GM19397 (cell line): ENCODE measurements around the gene CASP3.
"Not testable (repeated sequence)": the region's sequence is repeated elsewhere in the genome, so short reads cannot be mapped to it uniquely, and the experiment has no call there.

Source experiments
- ATAC-seq: cut with Tn5 transposase; IDR thresholded peaks from one replicate; pipeline ENCODE4 v1.9.1; 2021; ENCODE audit warnings: mild to moderate bottlenecking, moderate library complexity; ENCODE audit not compliant: unreplicated experiment

The CASP3 gene

GRCh38 chr4:184598753-184599491 is 50.3 kb downstream of the CASP3 start:
- no peak for ATAC-seq

- ATAC-seq, result no peak
These were observed 52.5 kb downstream of the CASP3 start for GRCh38 chr4:184596617-184597185.

DNA sequence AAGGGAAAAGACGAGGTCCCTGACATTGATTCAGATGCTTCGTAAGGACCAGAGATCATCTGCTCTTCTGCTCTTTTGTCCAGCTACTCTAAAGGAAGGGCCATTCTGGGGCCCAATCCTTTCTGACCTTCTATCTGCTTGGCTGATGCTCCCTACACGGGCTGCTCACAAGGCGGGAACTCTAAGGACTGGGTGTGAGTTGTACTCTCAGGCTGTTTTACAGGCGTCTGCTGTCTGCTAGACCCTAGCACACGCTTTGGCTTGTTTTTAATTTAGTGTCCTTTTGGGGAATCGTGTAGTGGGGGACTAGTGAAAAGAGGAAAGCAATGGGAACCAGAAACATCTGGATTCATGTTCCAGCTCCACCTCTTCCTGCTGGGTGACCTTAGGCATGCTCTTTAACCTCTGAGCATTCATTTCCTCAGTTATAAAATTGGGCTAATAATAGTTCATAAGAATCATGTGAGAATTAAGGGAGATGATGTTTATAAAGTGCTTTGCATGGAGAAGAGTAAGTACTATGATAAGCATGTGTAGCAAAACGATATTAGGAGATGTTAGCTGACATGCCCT is 53.1 kb downstream of the CASP3 start:
- no peak for ATAC-seq

- ATAC-seq, result no peak
These were observed 53.8 kb downstream of the CASP3 start for GRCh38 chr4:184595430-184595829.

GRCh38 chr4:184593461-184593860 is 55.8 kb downstream of the CASP3 start:
- ATAC-seq, result no peak

- ATAC-seq, result not testable (repeated sequence)
These were observed 57.4 kb downstream of the CASP3 start for GRCh38 chr4:184591747-184592270.

GRCh38 chr4:184591070-184591677 is 58.1 kb downstream of the CASP3 start:
- no peak for ATAC-seq

DNA sequence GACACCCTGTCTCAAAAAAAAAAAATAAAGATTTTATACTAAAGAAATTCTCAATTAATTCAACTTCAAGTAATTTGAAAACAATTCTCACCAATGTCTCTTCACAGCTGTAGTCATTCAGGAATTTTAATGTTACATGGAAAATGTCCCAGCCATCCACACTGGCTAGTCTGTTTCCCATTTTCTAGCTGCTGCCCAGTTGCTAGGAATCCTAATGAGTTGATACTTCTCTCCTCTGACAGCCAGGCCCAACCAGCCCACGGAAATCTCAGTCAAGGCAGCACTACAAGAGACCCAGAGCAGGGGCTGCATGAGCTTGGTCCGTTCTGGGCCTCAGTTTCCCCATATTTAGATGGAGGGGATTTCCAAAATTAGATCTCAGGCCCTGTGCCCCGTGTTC is 59.1 kb downstream of the CASP3 start:
- ATAC-seq, result no peak

GRCh38 chr4:184588893-184589292 is 60.4 kb downstream of the CASP3 start:
- no peak for ATAC-seq

DNA sequence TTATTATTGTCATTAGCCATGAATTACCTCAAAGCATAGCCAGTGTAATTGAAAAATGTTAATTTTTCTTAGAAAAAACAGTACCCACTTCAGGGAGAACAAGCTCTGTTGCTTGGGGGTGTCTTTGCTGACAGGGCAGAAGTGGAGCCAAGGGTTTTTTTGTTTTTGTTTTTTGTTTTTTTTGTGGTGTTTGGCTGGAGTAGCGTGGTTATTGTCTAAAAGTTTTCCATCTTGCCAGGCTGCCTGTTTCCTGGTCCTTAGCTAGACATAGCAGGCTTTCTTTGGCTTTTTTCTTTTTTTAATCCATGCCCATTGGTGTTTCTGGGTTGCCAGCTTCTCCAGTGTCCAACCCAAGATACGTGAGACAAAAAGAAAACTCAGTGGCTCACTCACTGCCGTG is 61.5 kb downstream of the CASP3 start:
- ATAC-seq, result no peak

GRCh38 chr4:184587221-184587620 is 62.0 kb downstream of the CASP3 start:
- no peak for ATAC-seq

DNA sequence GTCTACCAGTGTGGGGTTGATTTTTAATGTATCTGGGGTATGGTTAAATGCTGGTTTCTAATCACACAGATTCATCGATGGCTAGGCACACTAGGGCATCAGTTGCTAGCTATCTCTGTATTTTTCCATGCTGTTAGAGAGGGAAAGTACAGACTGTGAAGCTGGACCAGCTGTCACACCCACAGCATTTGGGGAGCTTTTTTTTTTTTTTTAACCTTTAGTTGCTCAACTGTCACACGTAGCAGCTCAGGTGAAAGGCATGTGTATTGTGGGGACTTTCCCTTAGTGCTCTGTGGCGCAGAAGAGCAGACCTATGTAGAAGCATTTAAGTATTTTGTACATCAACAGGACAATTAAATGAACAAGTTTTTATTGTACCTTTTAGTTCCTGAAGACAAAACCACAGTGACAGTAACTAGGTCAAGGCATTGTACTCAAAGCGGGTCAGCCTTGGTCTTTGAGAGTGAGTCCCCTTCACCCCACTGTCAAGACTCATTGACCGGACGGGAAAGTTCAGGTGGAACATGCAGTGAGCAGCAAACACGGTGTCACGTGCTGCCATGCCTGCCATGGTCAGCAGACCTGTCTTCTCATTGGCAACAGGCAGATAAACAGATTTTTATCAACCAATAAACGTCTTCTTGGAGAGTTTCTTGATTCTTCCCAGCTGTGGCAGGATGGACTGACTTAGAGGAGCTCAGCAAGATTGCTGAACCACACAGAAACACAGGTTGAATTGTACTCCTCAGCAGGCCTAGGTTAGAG is 65.3 kb downstream of the CASP3 start:
- ATAC-seq, result no peak
